ENCODE measurements around the gene SKIC3.

SKIC3 gene

DNA sequence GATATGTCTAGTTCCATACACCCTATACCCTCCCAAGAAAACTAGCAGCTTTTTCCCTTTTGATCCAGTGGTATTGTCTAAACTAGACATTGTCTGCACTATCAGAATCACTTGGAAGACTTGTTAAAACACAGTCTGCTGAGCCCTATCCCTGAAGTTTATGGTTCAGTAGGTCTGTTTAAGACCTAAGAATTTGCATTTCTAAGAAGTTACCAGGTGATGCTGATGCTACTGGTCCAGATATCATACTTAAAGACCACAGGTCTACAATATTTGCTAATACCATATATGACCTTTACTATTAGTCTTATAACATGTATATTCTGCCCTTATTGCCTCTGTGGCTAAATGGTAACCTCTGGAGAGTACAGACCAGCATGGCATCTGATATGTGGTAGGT lies 23.3 kb downstream of the SKIC3 start:
- no peak for DNase-seq (ENCODE audit: low read depth)

DNA sequence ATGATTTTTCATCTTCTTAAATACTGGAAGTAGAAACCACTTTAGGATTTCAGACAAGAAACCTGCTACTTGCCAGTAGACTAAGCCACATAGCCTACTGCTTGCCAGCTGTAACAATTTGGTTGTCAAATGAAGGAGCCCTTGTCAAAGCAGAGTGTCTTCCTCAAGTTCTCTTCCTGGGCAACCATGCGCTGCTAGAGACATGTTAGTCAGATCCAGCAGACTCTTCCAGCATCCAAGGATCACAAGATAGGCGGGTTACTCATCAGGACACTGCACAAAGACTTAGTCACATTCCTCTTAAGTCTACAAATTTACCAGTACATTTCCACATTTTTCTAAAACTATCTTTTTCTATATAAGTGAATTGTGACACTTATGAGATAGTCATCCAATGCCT lies 24.4 kb downstream of the SKIC3 start:
- DNase-seq (ENCODE audit: low read depth) = peak; percentile 87

DNA sequence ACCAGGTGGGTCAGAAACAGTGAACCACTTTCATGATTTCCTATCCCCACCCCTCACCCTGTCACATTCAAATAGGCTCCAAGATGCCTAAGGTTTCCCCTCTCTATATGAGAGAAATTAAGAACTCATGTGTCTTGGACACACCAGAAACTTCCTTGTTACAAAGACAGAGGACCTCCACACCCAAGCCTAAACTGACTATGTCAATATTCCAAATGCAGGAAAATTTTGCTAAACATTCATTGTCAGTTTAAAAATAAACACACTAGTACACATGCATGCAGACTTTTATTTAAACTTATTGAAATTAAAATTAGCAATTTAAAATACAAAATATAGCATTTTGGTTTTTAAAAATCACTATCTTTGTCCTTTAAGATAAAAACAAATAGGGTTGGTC lies 26.2 kb downstream of the SKIC3 start:
- no peak for DNase-seq (ENCODE audit: low read depth)

GRCh38 chr5:95526871-95527270 lies 27.9 kb downstream of the SKIC3 start:
- DNase-seq (ENCODE audit: low read depth) = peak; percentile 7

DNA sequence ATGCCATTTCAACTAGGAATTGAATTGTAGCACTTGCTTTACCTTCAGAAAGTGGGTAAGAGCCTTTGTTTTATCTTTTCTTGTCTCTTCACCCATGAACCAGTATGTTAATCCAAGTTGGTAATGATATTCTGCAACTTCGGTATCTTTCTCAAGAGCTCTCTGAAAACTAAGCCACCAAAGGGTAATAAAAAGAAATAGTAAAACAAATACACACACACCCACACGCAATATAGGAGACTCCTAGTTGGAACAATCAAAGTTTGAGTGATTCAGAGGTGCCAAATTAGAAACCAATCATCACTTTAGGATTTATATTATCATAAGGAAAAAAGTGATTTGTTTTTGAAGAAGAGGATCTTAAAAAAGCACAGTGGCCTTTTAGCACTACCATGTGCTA lies 30.4 kb downstream of the SKIC3 start:
- DNase-seq (ENCODE audit: low read depth) = no peak

DNA sequence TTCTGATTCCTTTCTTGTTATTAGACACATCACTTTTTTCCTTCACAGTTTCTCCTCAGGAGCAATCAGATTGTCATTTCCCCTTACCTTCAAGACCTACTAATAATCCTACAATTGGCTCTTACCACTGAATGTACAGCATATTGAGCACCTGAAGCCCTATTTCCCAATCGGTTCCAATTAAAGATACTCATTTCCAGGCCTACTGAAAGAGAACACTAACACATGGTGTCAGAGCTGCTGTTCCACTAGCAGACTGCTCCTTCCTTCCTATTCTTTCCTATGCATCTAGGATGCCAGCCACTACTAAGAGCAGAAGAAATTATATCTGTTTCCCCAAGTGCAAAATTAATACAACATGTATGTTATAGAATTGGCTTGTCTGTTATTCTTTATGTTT lies 34.6 kb downstream of the SKIC3 start:
- no peak for DNase-seq (ENCODE audit: low read depth)

DNA sequence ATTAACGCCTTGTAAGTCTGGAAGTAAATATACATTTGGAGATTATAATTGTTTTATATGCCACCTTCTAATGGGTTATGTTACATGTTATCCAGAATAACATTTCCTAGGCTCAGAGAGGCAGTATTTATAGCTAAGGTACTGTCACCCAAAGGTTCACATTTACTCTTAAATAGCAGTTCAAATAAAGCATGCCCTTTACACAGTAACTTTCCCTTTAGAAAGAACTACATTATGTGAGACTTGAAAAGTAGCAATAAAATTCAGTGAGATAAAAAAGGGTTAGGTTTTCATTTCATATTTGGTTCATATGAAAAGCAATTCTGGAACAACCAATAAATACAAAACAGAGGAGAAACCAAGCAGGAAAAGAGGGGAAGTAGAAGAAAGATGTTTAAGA lies 35.1 kb downstream of the SKIC3 start:
- no peak for DNase-seq (ENCODE audit: low read depth)

DNA sequence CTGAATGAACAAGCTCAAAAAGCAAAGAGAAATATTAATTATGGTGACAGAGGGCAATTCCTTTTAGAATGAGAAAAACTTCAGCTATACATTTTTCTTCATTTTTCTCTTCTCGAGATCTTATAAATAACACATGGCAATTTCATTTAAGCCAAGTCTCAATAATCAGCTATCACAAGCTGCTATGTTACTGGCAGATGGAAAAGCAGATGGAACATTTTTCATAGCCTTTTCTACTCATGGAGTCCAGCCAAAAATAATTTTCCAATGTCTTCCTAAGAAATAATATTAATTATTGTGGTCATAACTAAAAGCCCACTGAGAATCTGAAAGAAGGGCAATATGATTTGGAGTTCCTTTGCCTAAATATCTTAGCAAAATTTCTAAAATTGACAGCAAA lies 35.6 kb downstream of the SKIC3 start:
- DNase-seq (ENCODE audit: low read depth) = no peak

DNA sequence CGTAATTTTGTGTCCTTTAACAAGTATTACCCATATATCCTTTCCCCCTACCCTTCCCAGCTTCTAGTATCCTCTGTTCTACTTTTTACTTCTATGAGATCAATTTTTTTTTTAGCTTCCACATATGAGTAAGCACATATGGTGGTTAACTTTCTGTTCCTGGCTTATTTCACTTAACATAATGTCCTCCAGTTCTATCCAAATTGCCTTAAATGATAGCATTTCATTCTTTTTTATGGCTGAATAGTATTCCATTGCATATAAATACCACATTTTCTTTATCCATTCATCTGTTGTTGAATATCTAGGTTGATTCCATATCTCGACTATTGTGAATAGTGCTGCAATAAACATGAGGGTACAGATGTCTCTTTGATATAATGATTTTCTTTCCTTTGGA lies 36.4 kb downstream of the SKIC3 start:
- no peak for DNase-seq (ENCODE audit: low read depth)

DNA sequence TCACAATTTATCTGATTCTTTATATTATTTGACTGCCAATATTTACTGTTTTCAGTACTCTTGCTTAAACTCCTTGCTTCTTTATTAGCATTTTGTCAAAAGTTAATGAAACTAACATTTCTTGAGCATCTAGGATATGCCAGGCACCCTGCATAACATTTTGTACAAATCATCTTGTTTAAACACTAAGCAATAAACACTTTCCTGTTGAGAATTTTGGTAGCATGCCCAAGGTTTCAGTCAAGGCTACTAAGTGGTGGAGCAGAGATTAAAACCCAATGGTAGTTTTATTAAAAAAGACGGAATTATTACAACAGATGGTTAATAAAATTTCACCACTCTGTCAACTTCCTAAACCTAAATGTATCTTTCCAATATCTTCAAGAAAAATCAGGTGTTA lies 43.2 kb downstream of the SKIC3 start:
- DNase-seq (ENCODE audit: low read depth) = peak; percentile 2

- no peak for DNase-seq (ENCODE audit: low read depth)
Observed at GRCh38 chr5:95508550-95508949, 46.2 kb downstream of the SKIC3 start.
